Stimulated activated CD4-positive, alpha-beta T cell treated with anti-CD3 and anti-CD28 coated beads, Interleukin-2, amount 100 ng/mL, for 4 hours (primary cell): ENCODE data around the gene TMX1.

ENCODE experiments used
- DNase-seq: peaks from one replicate; pipeline ENCODE4 v3.0.0-alpha.2; 2020; ENCODE audit warnings: low read depth

TMX1 gene

GRCh38 chr14:51293149-51293911, 53.3 kb downstream of the TMX1 start:
- no peak for DNase-seq

GRCh38 chr14:51293912-51294389, 53.9 kb downstream of the TMX1 start:
- DNase-seq: no peak

GRCh38 chr14:51294951-51295525, 55.0 kb downstream of the TMX1 start:
- no peak for DNase-seq

- DNase-seq: no peak
Observed at GRCh38 chr14:51295646-51296263, 55.7 kb downstream of the TMX1 start.

GRCh38 chr14:51297066-51297465, 57.0 kb downstream of the TMX1 start:
- DNase-seq: no peak

- peak; percentile 3 for DNase-seq
Observed at GRCh38 chr14:51298895-51299294, 58.8 kb downstream of the TMX1 start.

GRCh38 chr14:51302295-51303030, 62.4 kb downstream of the TMX1 start:
- DNase-seq: no peak

- DNase-seq: no peak
Observed at GRCh38 chr14:51304438-51304837, 64.4 kb downstream of the TMX1 start.

GRCh38 chr14:51304941-51305340, 64.9 kb downstream of the TMX1 start:
- DNase-seq: no peak

- DNase-seq: no peak
Observed at GRCh38 chr14:51305751-51306150, 65.7 kb downstream of the TMX1 start.
